Endothelial cell of umbilical vein (primary cell): ENCODE results near the gene CEP72.

Experiments
- EZH2 ChIP-seq: IDR thresholded peaks from 2 replicates; pipeline ENCODE4 v1.6.1; 2012; ENCODE audit warnings: borderline replicate concordance, low read depth, mild to moderate bottlenecking, moderate library complexity, low read length, inconsistent platforms; ENCODE audit not compliant: severe bottlenecking
- TF ChIP-seq, protein P1 (sequence below), 2 donors: IDR thresholded peaks; 1 replicate in 1 of 2; 2 replicates in 1 of 2; pipeline ENCODE4 v1.5.1; 2011; ENCODE audit warnings: low read length in 2 of 2, mild to moderate bottlenecking in 2 of 2, moderate library complexity in 2 of 2, control low read depth in 1 of 2, inconsistent platforms in 1 of 2, low read depth in 1 of 2; ENCODE audit not compliant: insufficient read depth in 1 of 2; ENCODE audit errors: extremely low read depth in 1 of 2

DNA sequence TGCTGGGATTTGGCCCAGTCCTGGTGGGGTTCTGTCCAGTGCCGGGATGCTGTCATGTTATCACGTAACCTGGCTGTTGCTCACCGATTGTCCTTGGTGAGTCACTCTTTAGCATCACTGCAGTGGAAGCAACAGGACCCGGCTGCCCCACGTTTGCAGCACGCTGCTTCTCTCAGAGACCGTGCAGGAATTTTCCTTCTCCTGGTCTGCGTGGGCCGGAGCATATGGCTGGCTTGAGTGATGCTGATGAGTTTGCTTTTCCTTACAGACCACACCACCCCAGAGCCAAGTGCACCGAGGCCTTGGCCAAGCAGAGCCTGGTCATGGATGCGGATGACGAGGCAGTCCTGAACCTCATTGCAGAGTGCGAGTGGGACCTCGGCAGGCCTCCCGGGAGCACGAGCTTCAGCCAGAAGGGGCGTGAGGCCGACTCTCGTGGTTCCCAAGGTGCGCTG is 21.4 kb downstream of the CEP72 start:
- TF ChIP-seq EZH2 = no peak
- TF ChIP-seq, protein P1, sequence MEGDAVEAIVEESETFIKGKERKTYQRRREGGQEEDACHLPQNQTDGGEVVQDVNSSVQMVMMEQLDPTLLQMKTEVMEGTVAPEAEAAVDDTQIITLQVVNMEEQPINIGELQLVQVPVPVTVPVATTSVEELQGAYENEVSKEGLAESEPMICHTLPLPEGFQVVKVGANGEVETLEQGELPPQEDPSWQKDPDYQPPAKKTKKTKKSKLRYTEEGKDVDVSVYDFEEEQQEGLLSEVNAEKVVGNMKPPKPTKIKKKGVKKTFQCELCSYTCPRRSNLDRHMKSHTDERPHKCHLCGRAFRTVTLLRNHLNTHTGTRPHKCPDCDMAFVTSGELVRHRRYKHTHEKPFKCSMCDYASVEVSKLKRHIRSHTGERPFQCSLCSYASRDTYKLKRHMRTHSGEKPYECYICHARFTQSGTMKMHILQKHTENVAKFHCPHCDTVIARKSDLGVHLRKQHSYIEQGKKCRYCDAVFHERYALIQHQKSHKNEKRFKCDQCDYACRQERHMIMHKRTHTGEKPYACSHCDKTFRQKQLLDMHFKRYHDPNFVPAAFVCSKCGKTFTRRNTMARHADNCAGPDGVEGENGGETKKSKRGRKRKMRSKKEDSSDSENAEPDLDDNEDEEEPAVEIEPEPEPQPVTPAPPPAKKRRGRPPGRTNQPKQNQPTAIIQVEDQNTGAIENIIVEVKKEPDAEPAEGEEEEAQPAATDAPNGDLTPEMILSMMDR (IDR thresholded peaks at IDR 0.05; ENCODE audit: extremely low read depth in 1 of 2, insufficient read depth in 1 of 2, low read depth in 1 of 2, low read length in 2 of 2) = no peak
